ENCODE results near the gene FOS. TPM values are rescaled to one million over a fixed set of nuclear protein-coding genes. Genes with fewer than 3 reads are reported as not detected.
"Not testable (repeated sequence)": the region's sequence is repeated elsewhere in the genome, so short reads cannot be mapped to it uniquely, and the experiment has no call there.

Gene FOS
- total and polyA plus RNA-seq, 12 donors: 9.3 to 173 (median 53.2) TPM

GRCh38 chr14:75307700-75308379 is 29.2 kb downstream of the FOS start:
- Histone ChIP-seq H3K36me3 (no peaks in the 10 kb centered on the region), H3K27ac (no peak overlapping the region), H3K9me3 (no peaks in the 10 kb centered on the region), H3K4me1 (peaks cover 7 to 40% (median 24%) of the 10 kb centered on the region in 9 donors), H3K4me3 (no peak overlapping the region), H3K27me3 (no peaks in the 10 kb centered on the region)
- peak; percentile 57 to 72 (median 66) for ATAC-seq
- intact Hi-C loops (cut with DNase I): loop anchor here (1.0 to 10.0 kb wide), 10 partner anchors 123 to 393 kb away; no protein-coding TSS in a partner anchor
- DNase-seq: peak; percentile 87 to 90
- WGBS, 2 donors: 16 to 17% methylated on average over 12 of the region's 12 CpGs
- peak; percentile 87 to 97 (median 94) for TF ChIP-seq CTCF (IDR thresholded peaks at IDR 0.05)

GRCh38 chr14:75308991-75309390 is 30.4 kb downstream of the FOS start:
- WGBS, 2 donors: 87 to 88% methylated on average over 7 of the region's 7 CpGs

GRCh38 chr14:75309561-75309960 is 30.9 kb downstream of the FOS start:
- Histone ChIP-seq H3K4me1 (peaks cover 8 to 35% (median 25%) of the 10 kb centered on the region in 9 donors), H3K27ac (peak overlapping the region in 2 of 10 donors; percentile 80)
- H3K9me3 ChIP-seq, H3K27me3 ChIP-seq, ATAC-seq, DNase-seq, H3K36me3 ChIP-seq, H3K4me3 ChIP-seq: not testable (repeated sequence)
- intact Hi-C loops (cut with DNase I): loop anchor here in 5 of 10 donors (2.0 to 10.0 kb wide), 5 partner anchors 177 to 395 kb away; no protein-coding TSS in a partner anchor
- WGBS, 2 donors: 94 to 97% methylated on average over 14 of the region's 14 CpGs

More at GRCh38 chr14:75308991-75309390, 30.4 kb downstream of the FOS start:
- H3K9me3 ChIP-seq, H3K27ac ChIP-seq, H3K36me3 ChIP-seq, DNase-seq, H3K4me3 ChIP-seq, H3K27me3 ChIP-seq, ATAC-seq: not testable (repeated sequence)
- H3K4me1 ChIP-seq: peaks cover 7 to 33% (median 21%) of the 10 kb centered on the region in 9 donors
- intact Hi-C loops (cut with DNase I): loop anchor here in 6 of 10 donors (1.0 to 10.0 kb wide), 7 partner anchors 178 to 394 kb away; no protein-coding TSS in a partner anchor

- Histone ChIP-seq H3K4me1 (peaks cover 14 to 43% (median 34%) of the 10 kb centered on the region in 9 donors), H3K4me3 (peak overlapping the region in 4 of 10 donors; percentile 7 to 24 (median 18)), H3K36me3 (no peaks in the 10 kb centered on the region), H3K27ac (peak overlapping the region; percentile 58 to 80 (median 72)), H3K9me3 (no peaks in the 10 kb centered on the region), H3K27me3 (no peaks in the 10 kb centered on the region)
- TF ChIP-seq CTCF (IDR thresholded peaks at IDR 0.05): no peak
- DNase-seq (peak; percentile 91 to 92), ATAC-seq (peak; percentile 80 to 95 (median 88))
- intact Hi-C loops (cut with DNase I): loop anchor here in 5 of 10 donors (1.0 to 10.0 kb wide), 4 partner anchors 30 to 118 kb away; partner anchors contain the start of gene JDP2 (in 5 of the 5)
- WGBS, 2 donors: 23 to 28% methylated on average over 13 of the region's 13 CpGs
These were observed 31.9 kb downstream of the FOS start for GRCh38 chr14:75310295-75311111.

GRCh38 chr14:75311356-75311755 is 32.7 kb downstream of the FOS start:
- TF ChIP-seq CTCF (IDR thresholded peaks at IDR 0.05): no peak
- peaks cover 14 to 46% (median 38%) of the 10 kb centered on the region in 9 donors for H3K4me1 ChIP-seq
- H3K9me3 ChIP-seq: no peaks in the 10 kb centered on the region
- no peaks in the 10 kb centered on the region for H3K36me3 ChIP-seq
- WGBS, 2 donors: 66 to 67% methylated on average over 4 of the region's 4 CpGs
- intact Hi-C loops (cut with DNase I): loop anchor here in 5 of 10 donors (2.0 to 10.0 kb wide), 3 partner anchors 29 to 116 kb away; partner anchors contain the start of gene JDP2 (in 4 of the 5)
- no peaks in the 10 kb centered on the region for H3K27me3 ChIP-seq
- ATAC-seq (no peak), DNase-seq (no peak)
- H3K27ac ChIP-seq: peak overlapping the region in 7 of 10 donors; percentile 10 to 80 (median 56)
- no peak overlapping the region for H3K4me3 ChIP-seq

All from heart right ventricle (tissue), 16 donors.